Measurements from ENCODE around the gene NMNAT1. TPM values are rescaled to one million over a fixed set of nuclear protein-coding genes. Genes with fewer than 3 reads are reported as not detected.

NMNAT1 gene
- total RNA-seq, 1 donor from 2014 or later = 20.8 TPM

Small RNA genes within 50 kb of the gene (microRNA-seq; reads per million reads assigned to microRNA genes)
- gene MIR5697 (ENCODE audit: borderline number of aligned reads) = not detected

Other genes starting within 250 kb of the NMNAT1 start
- gene CLSTN1, start 119.5 kb upstream of the NMNAT1 start, total RNA-seq = 54.9 TPM
- 45.9 TPM for gene CTNNBIP1, start 33.2 kb upstream of the NMNAT1 start, total RNA-seq
- gene LZIC, start 84 bp upstream of the NMNAT1 start, total RNA-seq = 38.5 TPM
- gene RBP7, start 53.8 kb downstream of the NMNAT1 start, total RNA-seq = 31.9 TPM
- gene UBE4B, start 89.5 kb downstream of the NMNAT1 start, total RNA-seq = 78.4 TPM

Data from left ventricle myocardium superior (tissue), 1 donor.